ENCODE data around the gene TCF3.
A peak's percentile ranks its signal among the peaks of the same experiment; 100 is the strongest.

Gene TCF3

DNA sequence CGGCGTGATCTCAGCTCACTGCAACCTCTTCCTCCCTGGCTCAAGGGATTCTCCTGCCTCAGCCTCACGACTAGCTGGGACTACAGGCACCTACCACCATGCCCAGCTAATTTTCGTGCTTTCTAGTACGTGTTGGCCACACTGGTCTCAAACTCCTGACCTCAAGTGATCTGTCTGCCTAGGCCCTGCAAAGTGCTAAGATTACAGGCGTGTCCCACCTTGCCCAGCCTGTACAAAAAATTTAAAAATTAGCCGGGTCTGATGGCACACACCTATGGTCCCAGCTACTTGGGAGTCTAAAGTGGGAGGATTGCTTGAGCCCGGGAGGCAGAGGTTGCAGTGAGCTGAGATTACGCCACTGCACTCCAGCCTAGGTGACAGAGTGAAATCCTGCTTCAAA is 79.6 kb downstream of the TCF3 start:
- Histone ChIP-seq H3K27ac (replicated peaks; ENCODE audit: low read length) (no peak overlapping the region), H3K4me3 (ENCODE audit: low read length in 2 of 2) (no peak overlapping the region), H3K9ac (ENCODE audit: low read depth, low read length, poor library complexity) (no peak overlapping the region), H3K18ac (ENCODE audit: low read length) (no peak overlapping the region), H3K4me2 (ENCODE audit: insufficient read depth, low read length, poor library complexity, severe bottlenecking) (no peak overlapping the region), H2AK5ac (ENCODE audit: low read depth, low read length) (no peak overlapping the region), H2BK12ac (ENCODE audit: low read length) (no peak overlapping the region), H2BK15ac (ENCODE audit: low read length) (no peak overlapping the region), H3K36me3 (replicated peaks in 1 of 2; ENCODE audit: control insufficient read depth in 2 of 2, insufficient read depth in 2 of 2, low read length in 2 of 2) (peaks cover 20 to 22% of the 10 kb centered on the region in 2 donors), H2BK5ac (ENCODE audit: low read length) (no peak overlapping the region), H3K79me1 (ENCODE audit: low read depth, low read length) (no peaks in the 10 kb centered on the region), H3K23ac (ENCODE audit: low read depth, low read length, poor library complexity) (no peak overlapping the region), H3K27me3 (ENCODE audit: control insufficient read depth in 3 of 3, insufficient read depth in 3 of 3, low read depth in 1 of 3, low read length in 3 of 3) (peaks cover 0 to 6% (median 0%) of the 10 kb centered on the region in 3 experiments), H2BK120ac (ENCODE audit: low read depth, low read length) (no peak overlapping the region), H3K14ac (ENCODE audit: low read length) (no peak overlapping the region), H3K4me1 (ENCODE audit: control insufficient read depth in 2 of 2, insufficient read depth in 1 of 2, low read depth in 1 of 2, low read length in 2 of 2) (no peaks in the 10 kb centered on the region), H4K91ac (ENCODE audit: low read depth, low read length, poor library complexity) (no peak overlapping the region), H2AFZ (ENCODE audit: low read length) (no peak overlapping the region), H3K4ac (ENCODE audit: low read length) (no peak overlapping the region), H3K9me3 (replicated peaks in 1 of 2; ENCODE audit: control insufficient read depth in 2 of 2, insufficient read depth in 1 of 2, low read depth in 1 of 2, low read length in 2 of 2) (peaks cover 0 to 6% of the 10 kb centered on the region in 2 donors), H4K8ac (ENCODE audit: low read depth, low read length) (no peak overlapping the region)
- DNase-seq (ENCODE audit: low spot score) = no peak
- WGBS, 2 donors (ENCODE audit: extremely low coverage in 2 of 2, insufficient read length in 2 of 2, insufficient replicate concordance in 1 of 2) = no CpG with 5 or more reads among the region's 9 CpGs

DNA sequence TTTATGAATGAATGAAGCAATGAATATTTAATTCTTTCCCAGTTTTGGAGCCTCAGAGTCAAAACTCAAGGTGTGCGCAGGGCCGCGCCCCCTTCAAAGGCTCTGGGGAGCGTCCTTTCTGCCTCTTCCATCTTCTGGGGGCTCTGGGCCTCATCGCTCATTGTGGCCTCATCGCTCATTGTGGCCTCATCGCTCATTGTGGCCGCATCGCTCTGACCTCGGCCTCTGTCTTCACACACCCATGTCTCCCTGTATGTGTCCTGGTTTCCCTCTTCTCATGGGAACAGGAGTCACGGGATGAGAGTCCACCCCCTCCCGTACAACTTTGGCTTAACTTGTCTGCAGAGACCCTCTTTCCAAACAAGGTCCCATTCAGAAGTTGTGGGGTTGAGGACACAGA is 81.1 kb downstream of the TCF3 start:
- Histone ChIP-seq H4K8ac (ENCODE audit: low read depth, low read length) (no peak overlapping the region), H2BK12ac (ENCODE audit: low read length) (no peak overlapping the region), H2BK5ac (ENCODE audit: low read length) (no peak overlapping the region), H3K27me3 (ENCODE audit: control insufficient read depth in 3 of 3, insufficient read depth in 3 of 3, low read depth in 1 of 3, low read length in 3 of 3) (peaks cover 0 to 6% (median 0%) of the 10 kb centered on the region in 3 experiments), H2BK120ac (ENCODE audit: low read depth, low read length) (no peak overlapping the region), H3K79me1 (ENCODE audit: low read depth, low read length) (peaks cover 2% of the 10 kb centered on the region), H2AK5ac (ENCODE audit: low read depth, low read length) (no peak overlapping the region), H3K23ac (ENCODE audit: low read depth, low read length, poor library complexity) (peak overlapping the region; percentile 22), H4K91ac (ENCODE audit: low read depth, low read length, poor library complexity) (no peak overlapping the region), H3K36me3 (replicated peaks in 1 of 2; ENCODE audit: control insufficient read depth in 2 of 2, insufficient read depth in 2 of 2, low read length in 2 of 2) (peaks cover 7 to 8% of the 10 kb centered on the region in 2 donors), H3K4me1 (ENCODE audit: control insufficient read depth in 2 of 2, insufficient read depth in 1 of 2, low read depth in 1 of 2, low read length in 2 of 2) (no peaks in the 10 kb centered on the region), H3K18ac (ENCODE audit: low read length) (no peak overlapping the region), H3K9me3 (replicated peaks in 1 of 2; ENCODE audit: control insufficient read depth in 2 of 2, insufficient read depth in 1 of 2, low read depth in 1 of 2, low read length in 2 of 2) (peaks cover 0 to 6% of the 10 kb centered on the region in 2 donors), H3K4me3 (ENCODE audit: low read length in 2 of 2) (no peak overlapping the region), H3K4ac (ENCODE audit: low read length) (no peak overlapping the region), H3K9ac (ENCODE audit: low read depth, low read length, poor library complexity) (no peak overlapping the region), H2AFZ (ENCODE audit: low read length) (no peak overlapping the region), H3K27ac (replicated peaks; ENCODE audit: low read length) (no peak overlapping the region), H3K4me2 (ENCODE audit: insufficient read depth, low read length, poor library complexity, severe bottlenecking) (no peak overlapping the region), H2BK15ac (ENCODE audit: low read length) (no peak overlapping the region), H3K14ac (ENCODE audit: low read length) (no peak overlapping the region)
- DNase-seq (ENCODE audit: low spot score) = no peak
- no CpG with 5 or more reads among the region's 12 CpGs for WGBS, 2 donors (ENCODE audit: extremely low coverage in 2 of 2, insufficient read length in 2 of 2, insufficient replicate concordance in 1 of 2)

DNA sequence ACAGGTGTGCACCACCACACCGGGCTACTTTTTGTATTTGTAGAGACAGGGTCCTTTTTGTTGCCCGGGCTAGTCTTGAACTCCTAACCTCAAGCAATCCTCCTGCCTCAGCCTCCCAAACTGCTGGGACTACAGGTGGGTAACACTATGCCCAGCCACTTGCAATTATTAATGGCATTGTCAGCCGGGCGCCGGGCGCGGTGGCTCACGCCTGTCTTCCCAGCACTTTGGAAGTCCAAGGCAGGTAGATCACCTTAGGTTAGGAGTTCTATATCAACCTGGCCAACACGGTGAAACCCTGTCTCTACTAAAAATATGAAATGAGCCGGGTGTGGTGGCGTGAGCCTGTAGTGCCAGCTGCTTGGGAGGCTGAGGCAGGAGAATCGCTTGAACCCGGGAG is 81.6 kb downstream of the TCF3 start:
- H2BK5ac ChIP-seq (ENCODE audit: low read length) = no peak overlapping the region
- DNase-seq (ENCODE audit: low spot score) = no peak
- H2BK12ac ChIP-seq (ENCODE audit: low read length) = no peak overlapping the region

DNA sequence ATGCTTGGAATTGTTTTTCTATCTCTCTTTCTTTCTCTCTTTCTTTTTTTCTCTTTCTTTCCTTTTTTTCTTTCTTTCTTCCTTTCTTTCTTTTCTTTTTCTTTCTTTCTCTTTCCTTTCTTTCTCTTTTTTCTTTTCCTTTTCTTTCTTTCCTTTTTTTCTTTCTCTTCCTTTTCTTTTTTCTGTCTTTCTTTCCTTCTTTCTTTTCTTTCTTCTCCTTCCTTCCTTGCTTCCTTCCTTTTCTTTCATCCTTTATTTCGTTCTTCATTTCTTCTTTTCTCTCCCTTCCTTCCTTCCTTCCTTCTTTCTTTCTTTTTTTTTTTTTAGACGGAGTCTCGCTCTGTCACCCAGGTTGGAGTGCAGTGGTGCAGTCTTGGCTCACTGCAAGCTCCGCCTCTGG is 82.4 kb downstream of the TCF3 start:
- Histone ChIP-seq H3K4me2 (ENCODE audit: insufficient read depth, low read length, poor library complexity, severe bottlenecking) (no peak overlapping the region), H3K18ac (ENCODE audit: low read length) (no peak overlapping the region), H2BK12ac (ENCODE audit: low read length) (no peak overlapping the region), H2BK5ac (ENCODE audit: low read length) (no peak overlapping the region), H3K27me3 (ENCODE audit: control insufficient read depth in 3 of 3, insufficient read depth in 3 of 3, low read depth in 1 of 3, low read length in 3 of 3) (peaks cover 0 to 6% (median 0%) of the 10 kb centered on the region in 3 experiments), H3K14ac (ENCODE audit: low read length) (no peak overlapping the region), H3K4me3 (ENCODE audit: low read length in 2 of 2) (no peak overlapping the region), H2AFZ (ENCODE audit: low read length) (no peak overlapping the region), H4K91ac (ENCODE audit: low read depth, low read length, poor library complexity) (no peak overlapping the region), H3K9ac (ENCODE audit: low read depth, low read length, poor library complexity) (no peak overlapping the region), H3K36me3 (replicated peaks in 1 of 2; ENCODE audit: control insufficient read depth in 2 of 2, insufficient read depth in 2 of 2, low read length in 2 of 2) (peaks cover 5 to 14% of the 10 kb centered on the region in 2 donors), H3K79me1 (ENCODE audit: low read depth, low read length) (peaks cover 8% of the 10 kb centered on the region), H3K27ac (replicated peaks; ENCODE audit: low read length) (no peak overlapping the region), H4K8ac (ENCODE audit: low read depth, low read length) (no peak overlapping the region), H3K4me1 (ENCODE audit: control insufficient read depth in 2 of 2, insufficient read depth in 1 of 2, low read depth in 1 of 2, low read length in 2 of 2) (peaks cover 8% of the 10 kb centered on the region in 2 donors), H3K23ac (ENCODE audit: low read depth, low read length, poor library complexity) (no peak overlapping the region), H2AK5ac (ENCODE audit: low read depth, low read length) (no peak overlapping the region), H2BK120ac (ENCODE audit: low read depth, low read length) (no peak overlapping the region), H3K9me3 (replicated peaks in 1 of 2; ENCODE audit: control insufficient read depth in 2 of 2, insufficient read depth in 1 of 2, low read depth in 1 of 2, low read length in 2 of 2) (peaks cover 0 to 6% of the 10 kb centered on the region in 2 donors), H2BK15ac (ENCODE audit: low read length) (no peak overlapping the region), H3K4ac (ENCODE audit: low read length) (no peak overlapping the region)
- 100% methylated on average over 1 of the region's 4 CpGs; no CpG with 5 or more reads in 1 of the 2 donors for WGBS, 2 donors (ENCODE audit: extremely low coverage in 2 of 2, insufficient read length in 2 of 2, insufficient replicate concordance in 1 of 2)
- no peak for DNase-seq (ENCODE audit: low spot score)

More for the DNA sequence above, 81.6 kb downstream of the TCF3 start:
- Histone ChIP-seq H4K91ac (ENCODE audit: low read depth, low read length, poor library complexity) (no peak overlapping the region), H3K27me3 (ENCODE audit: control insufficient read depth in 3 of 3, insufficient read depth in 3 of 3, low read depth in 1 of 3, low read length in 3 of 3) (peaks cover 0 to 6% (median 0%) of the 10 kb centered on the region in 3 experiments), H3K14ac (ENCODE audit: low read length) (no peak overlapping the region), H3K36me3 (replicated peaks in 1 of 2; ENCODE audit: control insufficient read depth in 2 of 2, insufficient read depth in 2 of 2, low read length in 2 of 2) (peaks cover 3 to 7% of the 10 kb centered on the region in 2 donors), H3K79me1 (ENCODE audit: low read depth, low read length) (peaks cover 2% of the 10 kb centered on the region), H3K9me3 (replicated peaks in 1 of 2; ENCODE audit: control insufficient read depth in 2 of 2, insufficient read depth in 1 of 2, low read depth in 1 of 2, low read length in 2 of 2) (peaks cover 0 to 6% of the 10 kb centered on the region in 2 donors), H3K4me2 (ENCODE audit: insufficient read depth, low read length, poor library complexity, severe bottlenecking) (no peak overlapping the region), H2AK5ac (ENCODE audit: low read depth, low read length) (no peak overlapping the region), H3K4me3 (ENCODE audit: low read length in 2 of 2) (no peak overlapping the region), H2BK15ac (ENCODE audit: low read length) (no peak overlapping the region), H3K23ac (ENCODE audit: low read depth, low read length, poor library complexity) (no peak overlapping the region), H3K18ac (ENCODE audit: low read length) (no peak overlapping the region), H2AFZ (ENCODE audit: low read length) (no peak overlapping the region), H3K4ac (ENCODE audit: low read length) (no peak overlapping the region), H2BK120ac (ENCODE audit: low read depth, low read length) (no peak overlapping the region), H3K27ac (replicated peaks; ENCODE audit: low read length) (no peak overlapping the region), H3K9ac (ENCODE audit: low read depth, low read length, poor library complexity) (no peak overlapping the region), H4K8ac (ENCODE audit: low read depth, low read length) (no peak overlapping the region), H3K4me1 (ENCODE audit: control insufficient read depth in 2 of 2, insufficient read depth in 1 of 2, low read depth in 1 of 2, low read length in 2 of 2) (peaks cover 3% of the 10 kb centered on the region in 2 donors)
- no CpG with 5 or more reads among the region's 13 CpGs for WGBS, 2 donors (ENCODE audit: extremely low coverage in 2 of 2, insufficient read length in 2 of 2, insufficient replicate concordance in 1 of 2)

Data from neuronal stem cell (in vitro differentiated cells).